GM19463 (cell line): Measurements from ENCODE around the gene RASEF.

Experiments
- ATAC-seq: cut with Tn5 transposase; IDR thresholded peaks from one replicate; pipeline ENCODE4 v1.9.1; 2021; ENCODE audit warnings: mild to moderate bottlenecking, moderate library complexity; ENCODE audit not compliant: unreplicated experiment

The RASEF gene

DNA sequence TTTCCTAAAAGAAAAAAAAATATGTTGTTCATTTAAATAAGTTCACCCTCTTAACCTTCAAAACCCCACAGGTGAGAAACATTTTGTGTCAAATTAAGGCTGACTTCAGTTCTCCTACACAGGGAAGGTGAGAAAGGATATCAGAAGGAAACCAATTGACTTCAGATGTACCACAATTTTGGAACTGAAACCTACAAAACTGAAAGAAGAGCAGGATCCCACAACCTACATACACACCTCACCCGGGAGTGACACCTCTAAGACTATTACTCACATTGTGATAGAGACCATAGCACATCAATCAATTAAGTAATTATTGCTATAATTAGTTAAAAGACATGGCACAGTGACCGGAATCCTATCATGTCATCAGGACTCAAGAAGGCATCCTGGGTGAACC, 47.0 kb downstream of the RASEF start:
- peak; percentile 41 for ATAC-seq

GRCh38 chr9:83013867-83014605, 48.9 kb downstream of the RASEF start:
- no peak for ATAC-seq

DNA sequence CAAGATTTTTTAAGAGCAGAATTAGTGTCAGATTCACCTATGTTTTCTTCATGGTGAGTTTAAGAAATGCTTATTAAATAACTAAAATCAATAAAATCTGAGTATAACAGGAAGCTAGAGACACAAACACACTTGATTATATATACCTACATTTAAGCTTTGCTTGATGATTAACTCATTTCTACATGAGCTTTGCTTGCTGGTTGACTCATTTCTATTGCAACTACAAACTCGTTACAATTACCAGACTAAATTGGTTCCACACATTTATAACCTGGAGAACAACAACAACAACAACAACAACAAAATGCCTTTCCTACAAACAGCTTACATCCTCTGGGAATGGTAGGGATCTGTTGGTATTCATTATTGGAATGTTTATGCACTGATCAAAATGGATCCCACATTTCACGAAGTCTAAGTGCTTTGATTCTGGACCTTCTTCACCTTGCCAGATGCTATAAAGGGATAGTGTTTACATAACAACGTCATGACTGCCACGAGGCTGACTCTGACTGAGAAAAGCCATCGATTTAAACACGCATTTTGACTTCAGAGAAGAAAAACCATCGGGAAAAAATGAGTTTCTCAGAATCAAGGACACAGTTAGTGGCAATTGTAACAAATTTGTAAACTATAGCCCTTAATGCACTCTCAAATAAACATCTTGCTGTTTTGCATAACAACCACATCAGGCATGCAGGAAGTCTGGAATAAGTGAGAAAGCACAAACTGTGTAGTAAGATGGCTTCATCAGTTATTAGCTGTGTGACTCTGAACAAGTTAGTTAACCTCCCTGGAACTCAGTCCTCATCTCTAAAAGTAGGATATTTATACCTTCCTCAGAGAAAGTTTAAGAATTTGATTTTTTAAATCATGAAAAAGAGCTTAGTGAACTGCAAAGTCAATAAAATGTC, 49.8 kb downstream of the RASEF start:
- no peak for ATAC-seq

DNA sequence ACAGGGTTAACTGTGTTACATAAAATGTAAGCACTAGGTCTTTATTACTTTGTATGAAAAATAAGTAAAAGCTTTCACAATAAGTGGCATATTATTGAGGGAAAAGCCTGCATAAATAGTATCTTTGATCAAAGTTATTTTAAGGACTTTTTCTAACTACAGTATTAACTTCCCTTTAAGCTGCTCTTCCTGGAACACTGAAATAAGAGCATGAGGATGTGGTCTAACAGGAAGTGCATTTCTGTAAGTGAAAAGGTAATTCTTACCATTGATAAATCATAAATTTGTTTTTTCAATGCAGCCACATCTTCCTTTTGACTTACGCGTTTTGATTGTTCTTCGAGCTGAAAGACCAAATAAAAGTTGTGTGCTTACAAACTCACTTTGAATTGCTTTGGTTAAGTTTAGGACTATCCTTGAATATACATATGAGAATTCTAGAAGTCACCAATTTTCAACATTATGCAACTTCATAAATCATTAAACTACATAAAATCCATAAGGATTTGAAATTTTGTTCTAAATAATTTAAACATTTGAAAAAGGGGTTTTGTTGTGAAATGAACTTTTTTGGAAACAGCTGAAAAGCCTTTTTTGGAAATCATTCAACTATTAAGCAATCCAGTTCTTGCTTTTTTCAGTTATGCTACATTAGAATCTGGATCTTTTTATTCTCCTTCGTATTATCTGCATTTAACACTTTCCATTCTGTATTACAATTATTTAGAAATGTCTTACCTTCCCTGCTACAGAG, 50.6 kb downstream of the RASEF start:
- ATAC-seq: no peak

DNA sequence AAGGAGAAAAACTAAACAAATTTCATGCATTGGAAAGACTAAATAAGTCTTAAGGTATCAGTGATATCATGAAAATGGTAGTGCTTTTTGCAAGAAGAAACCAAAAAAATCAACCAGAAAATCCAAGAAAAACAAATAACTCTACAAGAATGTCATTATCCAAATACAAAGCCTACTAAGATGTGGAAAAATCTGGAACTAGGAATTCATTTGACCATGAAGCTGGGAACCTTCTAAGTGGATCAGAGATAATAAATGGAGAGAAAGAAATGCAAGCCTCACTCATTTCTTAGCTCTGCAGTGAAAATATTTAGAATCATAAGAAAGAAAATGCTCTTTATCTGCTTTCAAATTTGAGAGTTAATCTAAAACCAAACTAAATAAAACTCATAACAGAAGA, 51.3 kb downstream of the RASEF start:
- ATAC-seq: no peak

DNA sequence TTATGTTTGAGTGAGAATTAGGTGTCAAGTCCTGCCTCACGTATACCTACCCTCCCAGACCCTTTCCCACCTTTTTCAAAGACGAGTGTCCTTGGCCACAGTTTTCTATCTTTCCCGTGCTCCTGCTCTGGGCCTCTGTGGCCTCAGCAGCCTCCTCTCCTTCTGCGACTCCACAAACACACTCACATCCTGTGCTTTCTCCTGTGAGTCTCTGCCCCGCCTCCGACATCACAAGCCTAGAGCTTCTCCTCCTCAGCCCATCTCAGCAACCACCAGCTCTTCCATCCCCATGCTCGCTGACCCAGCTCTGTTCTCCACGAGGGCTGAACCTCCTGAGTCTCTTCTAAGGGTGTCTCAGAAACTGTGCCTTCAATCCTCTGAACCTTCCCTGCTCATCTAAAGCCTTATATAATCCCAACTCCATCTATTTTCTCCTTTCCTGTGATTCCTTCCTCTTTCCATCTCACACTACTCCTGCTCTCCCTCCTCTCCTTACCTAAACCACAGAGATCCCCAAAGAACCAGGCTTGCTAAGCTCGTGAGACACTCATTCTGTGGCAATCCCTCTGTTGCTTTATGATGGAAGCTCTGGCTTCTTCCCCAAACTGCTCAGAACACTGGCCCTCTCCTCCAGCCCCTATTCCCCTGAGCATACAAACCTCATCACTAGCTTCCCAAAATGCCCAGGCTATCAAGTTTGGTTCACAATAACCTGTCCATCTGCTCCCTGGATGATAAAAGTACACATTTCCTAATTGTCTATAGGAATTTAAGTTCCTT, 55.2 kb downstream of the RASEF start:
- no peak for ATAC-seq

DNA sequence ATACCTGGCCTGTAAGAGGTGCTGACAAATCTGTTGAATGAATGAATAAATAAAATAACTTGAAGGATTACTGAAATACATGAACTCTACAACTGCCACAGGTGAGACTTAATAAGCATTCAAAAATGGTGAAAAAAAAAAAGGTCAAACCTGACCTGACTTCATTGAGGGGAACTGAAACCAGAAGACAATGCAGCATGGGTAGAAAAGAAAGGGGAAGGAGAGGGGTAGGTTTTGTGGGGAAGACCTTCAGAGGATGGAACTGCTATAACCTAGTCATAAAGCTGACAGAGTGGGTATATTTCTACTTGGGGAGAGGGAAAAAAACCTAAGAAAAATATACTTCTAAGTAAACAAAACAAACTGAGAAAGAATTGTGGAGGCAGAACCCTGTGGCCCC, 56.6 kb downstream of the RASEF start:
- ATAC-seq: peak; percentile 83

GRCh38 chr9:83005963-83006362, 57.0 kb downstream of the RASEF start:
- no peak for ATAC-seq

DNA sequence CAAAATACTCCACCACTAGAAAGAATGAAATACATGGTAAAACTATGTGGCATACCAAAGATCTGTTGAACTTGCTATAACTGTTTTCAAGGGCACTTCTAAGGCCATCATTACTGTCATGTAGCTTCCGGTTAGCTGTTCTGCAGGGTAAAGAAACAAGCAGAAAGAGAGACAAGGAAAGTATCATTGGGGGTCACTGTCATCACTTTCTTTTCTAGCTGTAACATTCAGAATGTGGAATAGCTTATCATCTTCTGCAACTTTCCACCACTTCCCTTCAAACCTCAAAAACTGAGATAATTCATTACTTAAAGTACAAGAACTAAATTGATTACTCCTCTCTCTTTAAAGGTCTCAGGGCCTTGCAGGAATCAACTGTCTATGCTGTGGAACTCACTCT, 57.6 kb downstream of the RASEF start:
- ATAC-seq: no peak

GRCh38 chr9:83002329-83002728, 60.6 kb downstream of the RASEF start:
- ATAC-seq: no peak

- ATAC-seq: peak; percentile 62
These were observed 62.2 kb downstream of the RASEF start for GRCh38 chr9:83000765-83001164.

DNA sequence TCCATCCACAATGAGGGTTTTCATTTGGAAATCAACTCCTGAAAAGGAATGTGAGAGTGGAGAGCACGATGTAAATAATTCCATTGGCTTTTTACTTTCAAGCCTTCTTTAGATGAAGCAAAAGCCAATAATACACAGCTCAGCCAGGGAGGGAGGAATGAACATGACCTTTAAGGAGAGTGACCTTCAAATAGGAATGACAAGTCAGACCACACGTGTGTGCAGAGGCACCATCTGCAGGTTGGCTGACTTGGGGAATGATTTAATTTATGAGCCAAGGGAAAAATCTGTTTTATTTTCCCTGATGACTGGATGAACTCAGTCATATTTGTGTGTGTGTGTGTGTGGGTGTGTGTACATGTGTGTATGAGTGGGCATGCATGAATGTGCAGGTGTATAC, 64.5 kb downstream of the RASEF start:
- ATAC-seq: no peak

DNA sequence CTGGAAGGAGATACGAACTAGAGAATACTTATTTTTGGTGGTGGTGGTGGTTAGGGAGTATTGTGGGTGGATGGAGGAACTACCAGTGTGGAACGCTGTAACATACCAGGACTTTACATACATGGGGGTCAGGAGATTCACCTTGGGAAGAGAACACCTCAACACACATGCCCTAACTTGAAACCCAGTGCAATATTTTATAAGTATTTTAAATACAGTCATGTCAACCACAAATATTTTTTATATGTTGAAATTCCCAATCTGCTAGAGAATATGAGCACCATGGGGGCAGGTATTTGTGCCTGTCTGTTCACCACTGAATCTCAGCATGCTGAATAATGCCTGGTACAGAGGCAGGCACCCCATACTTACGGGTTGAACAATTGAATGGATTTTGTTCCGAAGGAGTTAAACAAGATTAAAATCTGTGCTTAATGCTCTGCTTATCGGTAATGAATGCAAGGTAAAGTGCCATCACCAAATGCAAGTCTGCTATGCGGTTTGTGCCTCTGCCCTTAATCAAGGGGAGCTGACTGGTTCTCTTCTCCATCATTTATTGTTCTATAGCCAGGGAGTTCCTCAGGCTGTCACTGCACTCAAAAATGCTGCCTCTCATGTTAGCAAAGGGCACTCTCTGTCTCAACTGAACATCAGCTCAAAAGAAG, 65.3 kb downstream of the RASEF start:
- no peak for ATAC-seq

- no peak for ATAC-seq
These were observed 66.0 kb downstream of the RASEF start for GRCh38 chr9:82996941-82997340.

GRCh38 chr9:82993856-82994605, 68.9 kb downstream of the RASEF start:
- no peak for ATAC-seq

- no peak for ATAC-seq
These were observed 71.3 kb downstream of the RASEF start for GRCh38 chr9:82991671-82992070.

- no peak for ATAC-seq
These were observed 73.0 kb downstream of the RASEF start for GRCh38 chr9:82989929-82990328.

- no peak for ATAC-seq
These were observed 74.5 kb downstream of the RASEF start for GRCh38 chr9:82988488-82988887.

GRCh38 chr9:82987370-82988189, 75.4 kb downstream of the RASEF start:
- no peak for ATAC-seq
